ENCODE results near the gene TAF13. TPM values are rescaled to one million over a fixed set of nuclear protein-coding genes. Genes with fewer than 3 reads are reported as not detected.

TAF13 gene
- total RNA-seq, 2 donors from 2014 or later = 39.2 to 48.6 TPM

GRCh38 chr1:109050228-109050995 is 25.4 kb downstream of the TAF13 start:
- Mint-ChIP-seq H3K9me3 (peaks cover 11% of the 10 kb centered on the region), H3K27me3 (ENCODE audit: insufficient read depth) (peaks cover 2% of the 10 kb centered on the region), H3K27ac (no peak overlapping the region), H3K4me1 (no peaks in the 10 kb centered on the region), H3K36me3 (ENCODE audit: low read depth) (no peaks in the 10 kb centered on the region), H3K4me3 (no peak overlapping the region)
- DNase-seq = no peak
- Histone ChIP-seq H3K27me3 (ENCODE audit: control insufficient read depth, insufficient read depth, low read length, poor library complexity, severe bottlenecking) (no peaks in the 10 kb centered on the region), H3K4me1 (ENCODE audit: control insufficient read depth, insufficient read depth, low read length) (no peaks in the 10 kb centered on the region), H3K9ac (ENCODE audit: extremely low read depth, low read length, poor library complexity, severe bottlenecking) (no peak overlapping the region), H3K9me3 (ENCODE audit: control insufficient read depth, low read length) (no peaks in the 10 kb centered on the region), H3K36me3 (ENCODE audit: control insufficient read depth, insufficient read depth, low read length) (no peaks in the 10 kb centered on the region), H3K4me3 (ENCODE audit: low read length) (no peak overlapping the region), H3K27ac (ENCODE audit: low read depth, low read length) (no peak overlapping the region)
- 83 to 95% methylated on average over 5 to 7 of the region's 7 CpGs for WGBS, 2 experiments (ENCODE audit: insufficient coverage in 1 of 2, insufficient read length in 1 of 2)
- no peak for TF ChIP-seq CTCF (conservative IDR thresholded peaks at IDR 0.05)

GRCh38 chr1:109048335-109048734 is 27.5 kb downstream of the TAF13 start:
- DNase-seq = no peak
- no peak overlapping the region for H3K4me3 ChIP-seq (ENCODE audit: low read length)
- H3K27me3 ChIP-seq (ENCODE audit: control insufficient read depth, insufficient read depth, low read length, poor library complexity, severe bottlenecking) = no peaks in the 10 kb centered on the region
- no peak overlapping the region for H3K4me3 Mint-ChIP-seq
- H3K36me3 Mint-ChIP-seq (ENCODE audit: low read depth) = no peaks in the 10 kb centered on the region
- no peak overlapping the region for H3K9ac ChIP-seq (ENCODE audit: extremely low read depth, low read length, poor library complexity, severe bottlenecking)
- peaks cover 2% of the 10 kb centered on the region for H3K27me3 Mint-ChIP-seq (ENCODE audit: insufficient read depth)
- no peak overlapping the region for H3K27ac ChIP-seq (ENCODE audit: low read depth, low read length)
- H3K9me3 Mint-ChIP-seq = peaks cover 11% of the 10 kb centered on the region
- no peak for TF ChIP-seq CTCF (conservative IDR thresholded peaks at IDR 0.05)
- no peaks in the 10 kb centered on the region for H3K4me1 ChIP-seq (ENCODE audit: control insufficient read depth, insufficient read depth, low read length)
- no peak overlapping the region for H3K27ac Mint-ChIP-seq
- no peaks in the 10 kb centered on the region for H3K9me3 ChIP-seq (ENCODE audit: control insufficient read depth, low read length)
- no peaks in the 10 kb centered on the region for H3K4me1 Mint-ChIP-seq
- 67 to 100% methylated on average over 1 to 2 of the region's 2 CpGs for WGBS, 2 experiments (ENCODE audit: insufficient coverage in 1 of 2, insufficient read length in 1 of 2)
- H3K36me3 ChIP-seq (ENCODE audit: control insufficient read depth, insufficient read depth, low read length) = no peaks in the 10 kb centered on the region

GRCh38 chr1:109047339-109047738 is 28.5 kb downstream of the TAF13 start:
- no peak overlapping the region for H3K4me3 Mint-ChIP-seq
- WGBS, 2 experiments (ENCODE audit: insufficient coverage in 1 of 2, insufficient read length in 1 of 2) = 82 to 93% methylated on average over 6 of the region's 6 CpGs
- peaks cover 4% of the 10 kb centered on the region for H3K9me3 Mint-ChIP-seq

More at GRCh38 chr1:109047339-109047738, 28.5 kb downstream of the TAF13 start:
- no peak for DNase-seq
- no peak overlapping the region for H3K27ac ChIP-seq (ENCODE audit: low read depth, low read length)
- no peak for TF ChIP-seq CTCF (conservative IDR thresholded peaks at IDR 0.05)
- H3K9ac ChIP-seq (ENCODE audit: extremely low read depth, low read length, poor library complexity, severe bottlenecking) = no peak overlapping the region
- H3K9me3 ChIP-seq (ENCODE audit: control insufficient read depth, low read length) = no peaks in the 10 kb centered on the region
- no peaks in the 10 kb centered on the region for H3K27me3 ChIP-seq (ENCODE audit: control insufficient read depth, insufficient read depth, low read length, poor library complexity, severe bottlenecking)
- Mint-ChIP-seq H3K36me3 (ENCODE audit: low read depth) (no peaks in the 10 kb centered on the region), H3K27me3 (ENCODE audit: insufficient read depth) (peaks cover 2% of the 10 kb centered on the region), H3K27ac (no peak overlapping the region), H3K4me1 (no peaks in the 10 kb centered on the region)
- H3K4me1 ChIP-seq (ENCODE audit: control insufficient read depth, insufficient read depth, low read length) = no peaks in the 10 kb centered on the region
- no peak overlapping the region for H3K4me3 ChIP-seq (ENCODE audit: low read length)
- no peaks in the 10 kb centered on the region for H3K36me3 ChIP-seq (ENCODE audit: control insufficient read depth, insufficient read depth, low read length)

All from endodermal cell (in vitro differentiated cells).